Naive thymus-derived CD8-positive, alpha-beta T cell (primary cell): ENCODE results near the gene PTPRM. TPM values are rescaled to one million over a fixed set of nuclear protein-coding genes. Genes with fewer than 3 reads are reported as not detected.

Experiments
- ATAC-seq, 2 donors: fragments of 150-1000 bp; cut with Tn5 transposase in 1 of 2; sonication (Bioruptor Pico), chemical (Tn5 transposase) in 1 of 2; 1 replicate in 1 of 2; 2 replicates in 1 of 2; pipeline ENCODE4 v1.10.0; 2021; ENCODE audit warnings: mild to moderate bottlenecking in 2 of 2, moderate library complexity in 2 of 2
- POLR2A ChIA-PET: fragments of 350-600 bp; sonication (Branson Sonifier 250); formaldehyde crosslinking; loops from one replicate; lab custom pipeline; 2021; ENCODE audit warnings: antibody characterized with exemption; lab: Charles Lee
- DNase-seq, 10 donors: peaks; one replicate each; pipeline versions ENCODE4 v3.0.0 to v3.0.0-alpha.2; 2020 to 2022
- H3K27ac Mint-ChIP-seq, 10 donors: one replicate each; pipeline ENCODE4 v1.8.0; 2020 to 2022; ENCODE audit warnings: mild to moderate bottlenecking in 10 of 10, mixed read lengths in 10 of 10, moderate library complexity in 4 of 10, inconsistent platforms in 1 of 10
- H3K27me3 Mint-ChIP-seq, 5 donors: one replicate each; pipeline ENCODE4 v1.8.0; 2021 to 2022; ENCODE audit warnings: mixed read lengths in 5 of 5
- H3K36me3 Mint-ChIP-seq, 3 donors: one replicate each; pipeline ENCODE4 v1.8.0; 2020 to 2022; ENCODE audit warnings: mixed read lengths in 3 of 3, mild to moderate bottlenecking in 2 of 3, inconsistent platforms in 1 of 3
- H3K4me1 Mint-ChIP-seq, 4 donors: one replicate each; pipeline ENCODE4 v1.8.0; 2021 to 2022; ENCODE audit warnings: mixed read lengths in 4 of 4
- H3K4me3 Mint-ChIP-seq, 10 donors: one replicate each; pipeline ENCODE4 v1.8.0; 2020 to 2022; ENCODE audit warnings: mild to moderate bottlenecking in 10 of 10, mixed read lengths in 10 of 10, moderate library complexity in 6 of 10, inconsistent platforms in 1 of 10
- H3K9me3 Mint-ChIP-seq, 9 donors: one replicate each; pipeline ENCODE4 v1.8.0; 2020 to 2022; ENCODE audit warnings: mixed read lengths in 9 of 9, mild to moderate bottlenecking in 3 of 9, inconsistent platforms in 1 of 9, moderate library complexity in 1 of 9
- polyA plus RNA-seq, 3 donors: library from polyadenylated mRNA; unstranded; fragments of 300-500 nt; fragmentation: Illumina TruSeq; gene quantifications; one replicate each; pipeline ENCODE4 v1.2.3, GENCODE V29; 2021
- total RNA-seq, 8 experiments: library from RNA in 2 of 8; stranded (reverse) in 2 of 8; gene quantifications; one replicate each; pipeline ENCODE4 v1.2.3 and lab custom pipeline; 2021 to 2026

The PTPRM gene
- total and polyA plus RNA-seq, 5 experiments from 2014 or later: 0.28 to 12.1 (median 0.52) TPM

GRCh38 chr18:8365528-8365927, 798.4 kb downstream of the PTPRM start:
- POLR2A ChIA-PET: no interaction called here
- Mint-ChIP-seq H3K27ac (no peak overlapping the region), H3K9me3 (no peaks in the 10 kb centered on the region), H3K4me3 (no peak overlapping the region), H3K36me3 (no peaks in the 10 kb centered on the region), H3K27me3 (peaks cover 12 to 56% (median 40%) of the 10 kb centered on the region in 5 donors), H3K4me1 (peaks cover 0 to 4% (median 2%) of the 10 kb centered on the region in 4 donors)
- DNase-seq (no peak), ATAC-seq (no peak)

DNA sequence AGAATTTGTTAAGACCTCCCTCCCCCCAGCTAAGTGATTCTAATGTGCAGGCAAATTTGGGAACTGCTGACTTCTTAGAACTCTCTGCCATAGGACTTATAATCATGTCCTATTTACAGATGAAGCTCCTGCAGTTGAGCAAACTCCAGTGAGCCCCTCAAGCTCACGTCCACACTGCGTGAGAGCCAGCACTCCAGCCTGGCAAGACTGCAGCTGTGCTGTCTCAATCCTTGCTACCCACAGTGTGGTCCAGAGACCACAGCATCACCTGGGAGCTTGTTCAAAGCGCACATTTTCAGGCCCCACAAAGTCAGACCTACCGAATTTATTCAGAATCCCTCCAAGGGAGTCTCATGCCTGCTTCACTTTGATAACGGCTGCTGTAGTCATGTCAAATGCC, 799.0 kb downstream of the PTPRM start:
- ATAC-seq: no peak
- Mint-ChIP-seq H3K4me1 (peaks cover 0 to 4% (median 2%) of the 10 kb centered on the region in 4 donors), H3K27me3 (peaks cover 12 to 56% (median 40%) of the 10 kb centered on the region in 5 donors)

GRCh38 chr18:8366656-8367055, 799.5 kb downstream of the PTPRM start:
- H3K36me3 Mint-ChIP-seq: no peaks in the 10 kb centered on the region
- peaks cover 0 to 4% (median 2%) of the 10 kb centered on the region in 4 donors for H3K4me1 Mint-ChIP-seq

More for the DNA sequence above, 799.0 kb downstream of the PTPRM start:
- no peak for DNase-seq
- Mint-ChIP-seq H3K36me3 (no peaks in the 10 kb centered on the region), H3K9me3 (no peaks in the 10 kb centered on the region), H3K4me3 (no peak overlapping the region), H3K27ac (no peak overlapping the region)
- POLR2A ChIA-PET: no interaction called here

DNA sequence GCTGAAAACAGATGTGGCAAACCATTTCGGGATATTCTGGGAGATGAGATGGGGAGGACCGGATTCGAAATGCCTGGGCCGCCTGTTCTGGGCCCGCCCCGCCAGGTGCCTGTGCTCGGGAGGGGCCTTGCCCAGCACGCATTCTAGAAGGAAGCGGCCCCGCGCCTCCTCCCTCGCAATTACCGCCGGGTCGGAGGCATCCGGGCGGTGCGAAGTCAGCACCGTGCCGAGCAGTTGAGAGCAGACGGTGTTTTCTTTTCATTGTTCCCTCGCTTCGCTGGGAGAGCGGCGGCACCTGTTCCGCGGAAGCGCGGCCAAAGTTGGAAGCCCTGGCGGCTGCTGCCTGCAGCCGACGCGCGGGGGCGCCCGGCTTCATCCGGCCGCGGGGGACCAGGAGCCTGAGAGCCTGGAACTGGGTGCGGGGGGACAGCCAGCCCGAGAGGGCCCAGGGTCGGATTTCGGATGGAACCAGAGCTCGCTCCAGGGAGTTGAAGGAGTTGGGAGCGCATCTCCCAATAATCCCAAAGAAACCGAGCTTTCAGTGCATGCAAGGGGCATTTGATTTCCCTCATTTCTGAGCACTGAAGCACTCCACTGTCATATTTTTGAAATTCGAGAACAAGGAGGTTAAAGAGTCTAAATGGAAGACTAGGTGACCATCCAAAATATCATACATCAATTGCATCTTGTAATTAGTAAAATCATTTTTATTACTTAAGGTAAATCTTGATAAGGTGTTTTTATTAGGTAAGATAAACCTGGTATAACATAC, 800.3 kb downstream of the PTPRM start:
- ATAC-seq: peak in 1 of 2 donors; percentile 30
- Mint-ChIP-seq H3K4me3 (peak overlapping the region in 5 of 10 donors; percentile 19 to 58 (median 47)), H3K4me1 (peaks cover 0 to 4% (median 2%) of the 10 kb centered on the region in 4 donors), H3K36me3 (no peaks in the 10 kb centered on the region), H3K9me3 (no peaks in the 10 kb centered on the region), H3K27ac (no peak overlapping the region), H3K27me3 (peaks cover 14 to 50% (median 39%) of the 10 kb centered on the region in 5 donors)
- POLR2A ChIA-PET: no interaction called here
- peak in 4 of 10 donors; percentile 3 to 11 (median 8) for DNase-seq

More at GRCh38 chr18:8366656-8367055, 799.5 kb downstream of the PTPRM start:
- H3K27me3 Mint-ChIP-seq: peaks cover 14 to 56% (median 40%) of the 10 kb centered on the region in 5 donors
- H3K9me3 Mint-ChIP-seq: no peaks in the 10 kb centered on the region
- peak overlapping the region in 3 of 10 donors; percentile 47 to 58 (median 53) for H3K4me3 Mint-ChIP-seq
- no peak for DNase-seq
- no peak for ATAC-seq
- POLR2A ChIA-PET: no interaction called here
- no peak overlapping the region for H3K27ac Mint-ChIP-seq

DNA sequence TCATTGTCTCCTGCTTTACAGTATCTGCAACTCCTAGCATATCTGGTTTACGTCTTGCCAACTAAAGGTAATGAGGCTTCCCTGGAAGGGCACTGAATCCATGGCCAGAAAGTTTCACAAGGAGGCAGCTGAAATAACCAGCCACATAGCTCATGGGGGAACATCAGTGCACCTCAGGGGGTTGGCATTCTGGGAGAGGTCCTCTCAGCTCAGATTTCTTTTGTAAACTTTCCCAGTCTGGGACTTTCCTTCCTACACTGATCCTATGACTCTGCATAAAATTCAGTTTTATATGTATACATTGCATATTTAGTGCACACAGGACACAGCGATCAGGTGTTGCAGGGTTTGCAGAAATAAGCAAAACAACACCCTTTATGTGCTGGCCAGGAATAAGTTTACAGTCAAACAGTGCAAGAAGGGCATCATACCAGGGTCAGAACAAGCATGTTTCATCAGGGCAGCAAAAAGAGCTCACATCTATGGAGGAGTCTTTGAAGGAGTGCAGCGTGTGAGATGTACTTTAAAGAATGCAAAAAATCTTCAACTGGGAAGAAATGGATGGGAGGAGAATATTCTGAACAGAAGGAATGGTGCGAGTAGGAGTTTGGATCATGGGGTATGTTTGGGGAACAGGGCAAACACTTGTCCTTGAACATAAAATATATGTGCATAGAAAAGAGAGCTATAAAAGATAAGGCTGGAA, 801.5 kb downstream of the PTPRM start:
- DNase-seq: no peak
- Mint-ChIP-seq H3K27ac (no peak overlapping the region), H3K36me3 (no peaks in the 10 kb centered on the region), H3K4me1 (peaks cover 0 to 4% (median 2%) of the 10 kb centered on the region in 4 donors), H3K9me3 (no peaks in the 10 kb centered on the region), H3K4me3 (no peak overlapping the region), H3K27me3 (peaks cover 14 to 43% (median 34%) of the 10 kb centered on the region in 5 donors)
- POLR2A ChIA-PET: no interaction called here
- no peak for ATAC-seq

- Mint-ChIP-seq H3K36me3 (no peaks in the 10 kb centered on the region), H3K4me3 (no peak overlapping the region), H3K27me3 (peaks cover 6 to 15% (median 10%) of the 10 kb centered on the region in 5 donors), H3K27ac (no peak overlapping the region), H3K9me3 (no peaks in the 10 kb centered on the region), H3K4me1 (peaks cover 0 to 4% (median 0%) of the 10 kb centered on the region in 4 donors)
- POLR2A ChIA-PET: no interaction called here
- no peak for ATAC-seq
- no peak for DNase-seq
Measured at GRCh38 chr18:8373486-8373885, 806.4 kb downstream of the PTPRM start.

DNA sequence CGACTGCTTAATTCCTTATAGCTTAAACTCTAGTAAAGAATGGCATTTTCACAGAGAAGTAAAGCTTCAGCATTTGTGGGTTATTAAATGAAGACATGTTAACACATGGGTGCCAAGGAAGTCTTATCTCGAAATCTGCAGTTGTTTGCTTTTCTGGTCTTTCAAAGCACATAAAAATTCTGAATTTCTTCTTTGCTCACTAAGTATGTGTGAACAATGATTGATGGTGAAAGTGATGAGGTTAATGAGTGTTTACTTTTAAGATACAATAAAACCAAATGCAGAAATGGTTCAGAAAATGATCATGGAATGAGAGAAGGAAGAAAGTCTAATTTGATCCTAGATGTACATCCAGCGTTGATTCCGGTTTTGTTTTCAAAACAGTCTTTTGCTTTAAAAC, 807.6 kb downstream of the PTPRM start:
- Mint-ChIP-seq H3K36me3 (no peaks in the 10 kb centered on the region), H3K9me3 (no peaks in the 10 kb centered on the region), H3K27ac (no peak overlapping the region), H3K27me3 (peaks cover 0 to 9% (median 2%) of the 10 kb centered on the region in 5 donors), H3K4me1 (peaks cover 0 to 1% (median 0%) of the 10 kb centered on the region in 4 donors), H3K4me3 (no peak overlapping the region)
- POLR2A ChIA-PET: no interaction called here
- ATAC-seq: no peak
- no peak for DNase-seq

- H3K4me1 Mint-ChIP-seq: peaks cover 0 to 1% (median 0%) of the 10 kb centered on the region in 4 donors
- POLR2A ChIA-PET: no interaction called here
- H3K27ac Mint-ChIP-seq: no peak overlapping the region
- ATAC-seq (no peak), DNase-seq (no peak)
- H3K36me3 Mint-ChIP-seq: no peaks in the 10 kb centered on the region
- H3K4me3 Mint-ChIP-seq: no peak overlapping the region
- H3K27me3 Mint-ChIP-seq: peaks cover 0 to 9% (median 2%) of the 10 kb centered on the region in 5 donors
- no peaks in the 10 kb centered on the region for H3K9me3 Mint-ChIP-seq
Measured at GRCh38 chr18:8375249-8375648, 808.1 kb downstream of the PTPRM start.

DNA sequence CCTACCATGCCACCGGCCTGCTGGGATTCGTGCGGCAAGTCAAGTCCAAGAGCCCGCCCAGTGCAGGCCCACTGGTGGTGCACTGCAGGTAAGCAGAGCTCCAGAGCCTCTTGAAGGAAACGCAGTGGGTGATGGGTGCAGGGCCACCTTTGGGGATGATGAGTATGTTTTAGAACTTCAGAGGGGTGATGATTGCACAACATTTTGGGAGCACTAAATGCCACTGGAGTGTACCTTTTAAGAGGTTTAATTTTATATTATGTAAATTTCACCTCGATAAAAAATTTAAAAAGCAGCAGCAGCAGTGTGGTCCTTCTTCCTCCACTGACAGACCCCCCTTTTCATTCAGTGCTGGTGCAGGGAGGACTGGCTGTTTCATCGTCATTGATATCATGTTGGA, 809.0 kb downstream of the PTPRM start:
- Mint-ChIP-seq H3K9me3 (peaks cover 0 to 1% (median 0%) of the 10 kb centered on the region in 9 donors), H3K4me1 (peaks cover 0 to 1% (median 0%) of the 10 kb centered on the region in 4 donors), H3K27me3 (peaks cover 0 to 9% (median 2%) of the 10 kb centered on the region in 5 donors), H3K27ac (no peak overlapping the region), H3K4me3 (no peak overlapping the region), H3K36me3 (no peaks in the 10 kb centered on the region)
- POLR2A ChIA-PET: no interaction called here
- no peak for ATAC-seq
- no peak for DNase-seq

DNA sequence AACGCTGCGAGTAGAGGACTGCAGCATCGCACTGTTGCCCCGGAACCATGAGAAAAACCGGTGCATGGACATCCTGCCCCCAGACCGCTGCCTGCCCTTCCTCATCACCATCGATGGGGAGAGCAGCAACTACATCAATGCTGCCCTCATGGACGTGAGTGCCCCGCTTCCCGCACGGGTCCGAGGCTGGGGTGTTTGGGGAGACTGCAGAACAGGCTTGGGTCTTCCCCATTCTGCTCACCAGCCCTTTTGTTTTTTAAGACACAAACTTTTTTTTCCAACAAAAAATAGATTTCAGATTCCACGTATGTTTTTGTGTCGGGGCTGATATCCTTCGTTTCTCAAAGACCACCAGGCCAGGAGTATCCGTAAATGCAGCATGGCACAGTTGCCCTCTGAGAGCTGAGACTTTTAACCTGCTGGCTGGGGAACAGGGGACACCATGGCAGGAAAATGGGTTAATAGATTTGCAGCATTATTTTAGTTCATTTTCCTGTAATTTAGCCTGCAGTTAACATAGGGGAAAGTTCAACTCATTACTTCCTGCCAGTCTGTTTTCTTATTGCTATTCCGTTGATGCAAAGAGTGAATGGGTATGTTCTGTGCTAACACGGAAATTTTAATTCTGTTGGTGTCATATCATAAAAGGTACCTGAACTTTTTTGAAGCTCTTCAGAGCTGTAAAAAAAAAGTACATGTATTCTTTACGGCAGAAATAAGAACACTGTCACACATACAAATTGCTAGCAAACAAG, 812.2 kb downstream of the PTPRM start:
- H3K4me3 Mint-ChIP-seq: no peak overlapping the region
- ATAC-seq (no peak), DNase-seq (no peak)
- no peak overlapping the region for H3K27ac Mint-ChIP-seq
- peaks cover 0 to 1% (median 0%) of the 10 kb centered on the region in 9 donors for H3K9me3 Mint-ChIP-seq
- no peaks in the 10 kb centered on the region for H3K36me3 Mint-ChIP-seq
- peaks cover 0 to 9% (median 0%) of the 10 kb centered on the region in 5 donors for H3K27me3 Mint-ChIP-seq
- H3K4me1 Mint-ChIP-seq: peaks cover 0 to 1% (median 0%) of the 10 kb centered on the region in 4 donors
- POLR2A ChIA-PET: no interaction called here

GRCh38 chr18:8380006-8380405, 812.9 kb downstream of the PTPRM start:
- no peak overlapping the region for H3K27ac Mint-ChIP-seq
- H3K9me3 Mint-ChIP-seq: peaks cover 0 to 1% (median 0%) of the 10 kb centered on the region in 9 donors
- DNase-seq: no peak
- H3K36me3 Mint-ChIP-seq: no peaks in the 10 kb centered on the region
- peaks cover 0 to 1% (median 0%) of the 10 kb centered on the region in 4 donors for H3K4me1 Mint-ChIP-seq
- no peak for ATAC-seq
- H3K27me3 Mint-ChIP-seq: peaks cover 0 to 9% (median 0%) of the 10 kb centered on the region in 5 donors
- POLR2A ChIA-PET: no interaction called here
- no peak overlapping the region for H3K4me3 Mint-ChIP-seq

GRCh38 chr18:8380926-8381325, 813.8 kb downstream of the PTPRM start:
- ATAC-seq (no peak), DNase-seq (no peak)
- H3K4me1 Mint-ChIP-seq: no peaks in the 10 kb centered on the region
- POLR2A ChIA-PET: no interaction called here
- H3K27ac Mint-ChIP-seq: no peak overlapping the region
- peaks cover 0 to 4% (median 0%) of the 10 kb centered on the region in 5 donors for H3K27me3 Mint-ChIP-seq
- peaks cover 0 to 1% (median 0%) of the 10 kb centered on the region in 9 donors for H3K9me3 Mint-ChIP-seq
- no peak overlapping the region for H3K4me3 Mint-ChIP-seq
- no peaks in the 10 kb centered on the region for H3K36me3 Mint-ChIP-seq
